Body of pancreas (tissue), 4 donors: ENCODE measurements around the gene CDKL1.

ENCODE experiments used
- CTCF ChIP-seq, 7 experiments: fragments of 450-650 bp in 4 of 7; fragments of 200-600 bp in 3 of 7; sonication (generic) in 3 of 7; IDR thresholded peaks; one replicate each; pipeline ENCODE4 v1.5.1; 2016 to 2019; ENCODE audit warnings: antibody characterized with exemption in 7 of 7
- POLR2A ChIP-seq, 3 donors: fragments of 450-650 bp; IDR thresholded peaks; one replicate each; pipeline ENCODE4 v1.6.1; 2016; ENCODE audit warnings: antibody characterized with exemption in 3 of 3, mild to moderate bottlenecking in 2 of 3

DNA sequence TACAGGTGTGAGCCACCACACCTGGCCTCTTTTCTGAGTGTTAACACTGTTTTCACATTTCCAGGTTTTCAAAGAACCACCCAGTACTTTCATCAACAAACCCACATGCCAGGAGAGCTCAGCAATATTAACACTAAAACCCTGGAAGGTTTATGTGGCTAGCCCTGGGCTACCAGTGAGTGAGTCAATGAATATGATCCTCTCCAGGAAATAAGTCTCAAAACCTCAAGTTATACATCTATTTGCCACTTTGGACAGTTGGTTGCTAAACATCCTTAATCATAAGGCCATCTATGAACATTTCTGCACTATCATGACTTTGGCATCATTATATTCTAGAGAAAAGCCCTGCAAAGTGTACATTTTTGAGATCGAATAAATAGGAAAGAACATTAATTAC is 6.3 kb upstream of the CDKL1 start:
- TF ChIP-seq CTCF (IDR thresholded peaks at IDR 0.05) (no peak), POLR2A (IDR thresholded peaks at IDR 0.05) (no peak)
